Right ventricle myocardium inferior (tissue), 1 donor: ENCODE measurements around the gene SPOP. TPM values are rescaled to one million over a fixed set of nuclear protein-coding genes. Genes with fewer than 3 reads are reported as not detected.

Source experiments
- ATAC-seq: fragments of 200-7000 bp; cut with Tn5 transposase; one replicate; pipeline ENCODE4 v1.9.1; 2020; ENCODE audit warnings: mild to moderate bottlenecking, moderate library complexity
- DNase-seq: peaks from one replicate; pipeline ENCODE4 v3.0.0; 2021; ENCODE audit errors: missing footprints
- intact Hi-C: fragments of 100-400 bp; cut with DNase I; formaldehyde crosslinking; loops from one replicate; pipeline ENCODE4 v1.11.0; 2022
- total RNA-seq: library from RNA; stranded (reverse); fragmentation: NEBNext Ultra II Directional; extraction: Animal tissue kit (Norgen Biotek cat#: 25700); gene quantifications from one replicate; pipeline ENCODE4 v1.2.1, GENCODE V29; 2021
- donor health status: DM: no; HTN: yes; CAD: no; lungs with severe emphysema.

SPOP gene
- total RNA-seq, 1 donor from 2014 or later: 73.1 TPM

GRCh38 chr17:49632201-49632600 lies 45.7 kb downstream of the SPOP start:
- no peak for DNase-seq
- ATAC-seq: no peak
- intact Hi-C loops: loop anchor here (5.0 kb wide), 1 partner anchor 45 kb away; the partner anchor contains the start of gene SPOP

GRCh38 chr17:49631496-49631895 lies 46.4 kb downstream of the SPOP start:
- intact Hi-C loops: loop anchor here (5.0 kb wide), 1 partner anchor 46 kb away; the partner anchor contains the start of gene SPOP
- DNase-seq (no peak), ATAC-seq (no peak)

DNA sequence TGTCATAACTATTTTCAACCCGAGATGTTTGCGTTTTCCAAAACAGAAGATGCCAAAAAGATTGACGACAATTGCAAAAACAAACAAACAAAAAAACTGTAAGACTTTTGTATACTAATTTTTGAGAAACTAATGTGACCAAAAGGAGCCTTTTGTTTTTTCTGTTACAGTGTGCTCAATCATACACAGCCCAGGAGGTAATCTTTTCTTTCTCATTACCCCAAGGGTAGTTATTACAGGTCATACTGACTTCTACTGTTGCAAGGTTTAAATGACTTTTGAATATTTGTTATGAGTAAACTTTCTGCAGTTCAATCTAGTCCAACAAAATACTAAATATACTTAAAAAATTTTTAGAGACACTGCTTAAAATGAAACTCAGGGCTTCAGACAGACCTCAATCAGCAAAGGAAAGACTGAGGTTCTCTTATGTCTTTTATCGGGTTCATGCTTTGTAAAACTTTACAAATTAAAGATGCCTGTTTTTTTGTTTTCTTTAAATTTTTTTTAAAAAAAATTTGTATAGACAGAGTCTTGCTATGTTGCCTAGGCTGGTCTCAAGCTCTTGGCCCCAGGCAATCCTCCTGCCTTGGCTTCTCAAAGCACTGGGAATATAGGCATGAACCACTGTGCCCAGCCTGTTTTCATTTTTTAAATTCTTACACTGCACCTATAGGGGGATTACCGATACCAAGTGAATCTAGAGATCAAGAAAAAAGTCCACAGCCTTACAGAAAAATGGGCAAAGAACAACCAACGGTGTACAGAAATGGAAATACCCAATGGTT lies 47.6 kb downstream of the SPOP start:
- intact Hi-C loops: loop anchor here (5.0 kb wide), 1 partner anchor 47 kb away; the partner anchor contains the start of gene SPOP
- no peak for DNase-seq
- ATAC-seq: no peak

DNA sequence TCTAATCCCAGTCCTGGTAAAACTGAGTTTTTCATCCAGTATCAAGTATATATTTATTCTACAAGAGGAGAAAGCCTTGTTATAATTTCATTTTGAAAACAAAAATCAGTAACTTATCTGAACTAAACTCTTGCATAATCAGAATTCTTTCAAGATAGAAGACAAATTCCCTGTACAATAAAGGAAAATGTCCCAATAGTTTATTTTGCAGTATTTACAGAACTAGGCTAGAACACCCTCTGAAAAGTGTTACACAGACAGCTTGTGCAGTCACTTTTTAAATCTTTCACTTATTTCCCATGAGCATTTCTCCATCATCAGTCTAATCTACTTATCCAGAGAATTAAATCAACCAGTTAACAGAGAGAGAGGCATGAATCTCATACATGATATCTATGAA lies 48.5 kb downstream of the SPOP start:
- no peak for DNase-seq
- intact Hi-C loops: no loop called here
- ATAC-seq: peak; percentile 33

- no peak for DNase-seq
- intact Hi-C loops: no loop called here
- ATAC-seq: no peak
Measured at GRCh38 chr17:49624896-49625295, 53.0 kb downstream of the SPOP start.

DNA sequence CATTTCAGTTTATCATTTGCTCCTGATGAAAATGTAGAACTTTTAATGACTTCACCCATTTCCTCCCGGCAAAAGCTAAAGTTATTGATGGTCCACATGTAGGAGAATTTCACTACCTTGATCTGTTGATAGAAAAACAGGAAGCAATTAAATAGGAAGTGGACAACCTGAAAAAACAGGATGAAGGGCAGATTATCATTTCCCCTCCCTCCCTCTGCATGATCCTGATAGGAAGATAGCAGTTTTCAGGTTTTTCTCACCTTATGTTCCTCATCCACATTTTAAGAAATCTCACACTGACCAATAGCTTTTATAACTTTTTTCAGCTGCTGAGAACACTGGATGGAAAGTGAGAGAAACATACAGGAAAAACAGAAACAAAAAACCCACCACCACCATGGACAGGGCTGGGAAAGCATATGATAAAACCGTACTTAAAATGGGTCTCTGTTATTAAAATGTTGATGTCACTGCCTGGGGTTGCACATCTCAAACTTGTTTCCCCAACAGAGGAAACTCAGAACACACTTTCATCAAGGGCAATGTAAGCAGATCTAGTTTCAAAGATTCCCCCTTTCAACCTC lies 55.9 kb downstream of the SPOP start:
- intact Hi-C loops: no loop called here
- no peak for ATAC-seq
- no peak for DNase-seq

DNA sequence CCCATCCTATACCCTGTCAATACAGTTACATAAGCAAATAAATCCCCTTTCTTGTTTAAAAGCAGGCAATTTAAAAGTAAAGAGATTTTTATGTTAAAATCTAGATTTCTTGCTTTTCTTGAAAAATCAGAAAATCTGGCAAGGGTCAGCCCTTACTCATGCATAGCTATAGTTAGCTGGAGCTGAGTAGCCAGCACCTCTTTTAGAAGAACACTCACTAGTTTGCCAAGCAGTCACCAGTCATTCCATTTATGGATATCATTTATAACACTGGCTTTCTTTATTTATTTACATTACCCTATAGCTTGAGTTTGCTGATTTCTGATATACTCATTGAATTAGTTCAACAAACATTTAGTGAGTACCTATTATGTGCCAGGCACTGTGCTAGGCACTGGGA lies 56.5 kb downstream of the SPOP start:
- DNase-seq (no peak), ATAC-seq (no peak)
- intact Hi-C loops: no loop called here

DNA sequence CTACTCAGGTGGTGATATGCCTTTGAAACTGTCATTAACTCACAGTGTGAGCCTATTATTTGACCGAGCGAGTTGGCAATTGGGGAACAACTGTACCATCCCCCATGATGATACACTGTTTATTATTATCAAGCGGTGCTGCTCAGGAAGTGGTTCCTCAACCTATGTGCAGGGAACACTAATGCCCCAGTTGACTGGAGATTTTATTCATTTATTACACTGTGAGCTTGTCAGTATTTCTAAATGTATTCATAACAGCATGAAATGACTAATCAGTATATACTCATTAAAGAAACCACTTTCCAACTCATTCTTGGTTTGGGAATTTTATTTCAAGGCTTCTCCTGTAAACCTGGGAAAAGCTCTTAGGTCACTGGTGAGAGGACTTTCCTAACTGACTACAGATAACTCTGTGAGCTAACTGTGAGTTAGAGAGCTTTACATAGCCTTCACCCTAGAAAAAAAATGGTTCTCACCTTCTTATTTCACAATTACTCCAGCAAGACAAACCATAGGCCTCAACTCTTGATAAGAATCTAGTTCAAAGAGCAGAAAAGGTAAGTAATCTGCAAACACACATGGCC lies 59.8 kb downstream of the SPOP start:
- intact Hi-C loops: loop anchor here (5.0 kb wide), 1 partner anchor 41 kb away; the partner anchor contains the start of gene NXPH3
- DNase-seq: no peak
- no peak for ATAC-seq

- ATAC-seq: peak; percentile 95
- intact Hi-C loops: loop anchor here (2.0 to 5.0 kb wide), 2 partner anchors 39 to 60 kb away; partner anchors contain the start of gene NXPH3
- peak; percentile 76 for DNase-seq
Measured at GRCh38 chr17:49616601-49617131, 61.2 kb downstream of the SPOP start.

DNA sequence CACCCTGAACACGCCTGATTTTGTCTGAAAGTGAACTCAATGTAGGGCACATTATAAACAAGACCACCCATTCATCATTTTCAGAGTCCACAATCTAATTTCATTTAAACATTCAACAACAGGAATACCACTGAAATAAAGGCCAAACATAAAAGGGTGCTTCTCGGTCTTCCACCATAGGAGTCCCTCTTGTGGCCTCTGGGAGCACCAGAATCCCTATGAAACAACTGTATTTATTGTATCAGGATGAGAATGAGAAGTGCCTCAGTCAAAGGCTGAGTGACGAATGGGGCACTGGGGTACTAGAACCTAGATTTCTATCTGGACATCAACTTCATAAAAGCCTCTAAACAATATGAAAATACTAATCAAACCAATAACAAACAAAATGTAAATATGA lies 61.8 kb downstream of the SPOP start:
- ATAC-seq: no peak
- no peak for DNase-seq
- intact Hi-C loops: loop anchor here (2.0 to 5.0 kb wide), 2 partner anchors 39 to 61 kb away; partner anchors contain the start of gene NXPH3

GRCh38 chr17:49613182-49613800 lies 64.6 kb downstream of the SPOP start:
- intact Hi-C loops: no loop called here
- DNase-seq: no peak
- ATAC-seq: no peak

DNA sequence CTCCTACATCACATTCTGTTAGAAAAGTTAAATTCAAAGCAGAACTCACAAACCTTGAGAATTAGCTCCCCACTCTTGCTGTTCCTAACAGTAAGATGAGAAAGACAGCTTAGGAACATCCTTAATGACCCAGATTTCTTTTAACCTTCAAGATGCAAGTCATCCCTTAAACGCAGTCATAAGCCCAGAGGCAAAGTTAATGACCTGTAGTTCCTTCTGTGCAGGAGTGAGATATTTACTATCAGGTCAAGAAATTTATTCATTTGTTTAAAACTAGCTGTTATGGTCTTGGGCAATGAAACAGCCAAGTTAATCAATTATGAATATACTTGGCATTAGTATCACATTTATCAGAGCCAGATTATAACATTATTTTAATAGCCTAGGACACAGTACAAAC lies 65.2 kb downstream of the SPOP start:
- intact Hi-C loops: no loop called here
- no peak for DNase-seq
- no peak for ATAC-seq

- no peak for DNase-seq
- intact Hi-C loops: no loop called here
- ATAC-seq: no peak
Measured at GRCh38 chr17:49610883-49611584, 66.9 kb downstream of the SPOP start.

GRCh38 chr17:49604314-49604869 lies 73.5 kb downstream of the SPOP start:
- no peak for ATAC-seq
- DNase-seq: no peak
- intact Hi-C loops: no loop called here

GRCh38 chr17:49603720-49604119 lies 74.2 kb downstream of the SPOP start:
- peak; percentile 43 for ATAC-seq
- intact Hi-C loops: no loop called here
- no peak for DNase-seq

DNA sequence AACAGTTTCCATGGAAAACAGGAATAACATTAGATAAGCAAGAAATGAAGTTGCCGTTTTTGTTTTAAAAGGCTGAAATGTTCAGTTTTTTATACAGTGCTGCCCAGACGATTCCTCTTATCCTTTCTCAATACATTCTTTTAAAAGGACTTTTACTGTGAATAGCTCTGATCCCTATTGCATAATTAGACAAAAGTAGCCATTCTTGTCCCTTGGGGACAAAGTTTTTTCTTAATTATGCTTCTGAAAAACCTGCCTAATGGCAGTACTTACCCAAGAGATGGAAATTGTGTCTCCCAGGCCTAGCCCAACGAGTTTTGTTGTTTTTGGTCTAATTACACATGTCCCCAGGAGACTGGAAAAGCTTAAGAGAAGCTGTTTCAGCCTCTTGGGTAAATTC lies 74.7 kb downstream of the SPOP start:
- DNase-seq (no peak), ATAC-seq (peak; percentile 53)
- intact Hi-C loops: no loop called here

GRCh38 chr17:49602783-49603182 lies 75.1 kb downstream of the SPOP start:
- intact Hi-C loops: no loop called here
- DNase-seq: no peak
- no peak for ATAC-seq

DNA sequence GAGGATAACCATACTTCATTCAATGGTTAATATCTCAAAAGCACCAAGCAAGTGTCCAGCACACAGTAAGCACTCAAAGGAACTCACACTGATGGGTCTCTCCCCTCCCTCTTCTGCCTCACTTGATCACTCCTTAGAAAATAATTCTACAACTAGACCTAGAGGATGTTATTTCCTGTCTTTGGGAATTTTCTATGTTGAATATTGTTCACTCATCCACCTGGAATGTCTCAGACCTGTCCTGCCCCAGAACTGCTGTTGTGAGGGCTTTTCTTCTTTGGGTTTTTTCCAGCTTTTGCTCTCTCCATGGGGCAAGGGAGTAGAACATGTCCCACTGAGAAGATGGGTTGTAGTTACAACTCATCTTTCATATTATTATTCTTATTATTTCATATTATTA lies 76.9 kb downstream of the SPOP start:
- no peak for DNase-seq
- intact Hi-C loops: no loop called here
- ATAC-seq: no peak
